KG1 (cell line): ENCODE data around the gene ZBTB33.

Experiments used
- DNase-seq: peaks from one replicate; lab custom pipeline; 2025; lab: John Stamatoyannopoulos, UW

The ZBTB33 gene

DNA sequence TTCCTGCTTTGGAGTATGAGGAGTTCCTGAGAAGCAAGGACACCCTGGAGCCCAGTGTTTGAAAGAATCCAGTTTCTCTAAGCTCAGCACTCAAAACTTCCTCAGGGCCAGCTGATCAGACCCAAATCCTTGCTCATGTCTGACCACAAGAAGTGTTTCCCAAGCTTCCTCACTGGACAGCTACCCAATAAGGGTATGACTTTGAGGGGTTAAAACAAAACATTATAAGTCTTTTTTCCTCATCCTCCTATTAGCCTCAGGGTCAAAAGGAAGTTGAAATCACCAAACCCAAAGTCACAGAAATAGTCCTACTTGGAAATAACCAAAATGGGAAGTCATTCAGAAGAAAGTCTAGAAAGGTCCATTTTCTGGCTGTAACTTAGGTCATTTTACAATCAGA, 13.7 kb downstream of the ZBTB33 start:
- no peak for DNase-seq

- DNase-seq, result no peak
These were observed 18.9 kb downstream of the ZBTB33 start for GRCh38 chrX:120269373-120270035.

- no peak for DNase-seq
These were observed 20.0 kb downstream of the ZBTB33 start for GRCh38 chrX:120270567-120270966.

- no peak for DNase-seq
These were observed 20.6 kb downstream of the ZBTB33 start for GRCh38 chrX:120271218-120271617.

DNA sequence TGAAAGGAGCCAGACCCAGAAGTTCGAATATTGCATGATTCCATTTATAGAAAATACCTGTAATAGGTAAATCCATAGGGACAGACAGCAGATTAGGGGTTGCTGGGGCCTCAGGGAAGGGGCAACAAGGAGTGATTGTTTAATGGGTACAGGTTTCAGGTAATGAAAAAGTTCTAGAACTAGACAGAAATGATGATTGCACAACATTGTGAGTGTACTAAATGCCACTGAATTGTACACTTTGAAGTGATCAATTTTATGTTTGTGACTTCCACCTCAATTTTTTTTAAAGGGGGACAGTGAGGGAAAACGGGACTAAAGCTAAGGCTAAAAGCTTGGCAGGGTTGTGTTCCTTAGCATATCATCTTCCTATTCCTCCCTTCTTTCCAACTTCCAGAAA, 23.5 kb downstream of the ZBTB33 start:
- no peak for DNase-seq

- no peak for DNase-seq
These were observed 24.3 kb downstream of the ZBTB33 start for GRCh38 chrX:120274958-120275357.

DNA sequence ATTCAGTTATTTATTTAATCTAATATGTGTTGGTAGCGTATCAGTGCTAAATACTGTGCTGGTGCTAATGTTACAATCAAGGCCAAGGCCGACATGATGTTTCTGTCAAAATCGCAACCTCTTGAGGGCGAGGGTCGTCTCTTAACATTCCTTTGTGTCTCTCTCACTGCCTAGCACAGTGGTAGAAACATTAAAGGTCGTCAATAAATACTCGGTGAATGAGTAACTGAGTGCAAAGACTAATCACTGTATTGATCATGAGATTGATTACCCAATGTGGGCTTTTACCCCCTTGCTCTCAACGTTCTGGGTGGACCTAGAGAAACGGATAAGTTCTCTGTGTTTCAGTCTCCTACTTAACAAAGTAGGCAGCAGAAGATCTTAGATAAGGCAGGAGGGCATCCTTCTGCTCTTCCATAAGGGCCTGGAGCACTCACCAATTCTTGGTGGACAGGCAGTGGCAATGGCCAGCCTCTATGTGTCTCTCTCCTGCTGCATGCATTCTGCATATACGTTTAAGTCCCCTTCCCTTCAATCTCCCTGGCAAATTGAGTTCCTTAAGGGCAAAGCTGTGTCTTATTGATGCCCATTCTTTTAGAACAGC, 30.5 kb downstream of the ZBTB33 start:
- DNase-seq, result no peak

DNA sequence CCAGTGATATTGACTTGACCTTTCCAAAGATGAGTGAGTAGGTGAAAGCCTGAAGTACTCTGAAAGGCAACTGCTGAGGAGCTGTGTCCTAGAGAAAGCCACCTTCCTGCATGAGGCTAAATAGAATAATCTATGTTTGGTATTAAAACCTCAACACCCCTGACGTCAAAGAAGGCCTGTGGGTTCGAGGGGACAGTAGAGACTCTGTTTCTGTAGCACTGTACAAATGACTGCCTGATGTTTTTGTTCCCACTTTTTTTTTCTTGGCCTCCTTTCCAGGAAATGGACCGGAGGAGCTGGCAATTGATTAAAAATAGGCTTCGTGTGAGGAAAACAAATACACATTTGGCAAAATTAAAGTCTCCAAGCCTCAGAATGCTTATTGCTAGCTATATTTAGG, 31.1 kb downstream of the ZBTB33 start:
- no peak for DNase-seq

DNA sequence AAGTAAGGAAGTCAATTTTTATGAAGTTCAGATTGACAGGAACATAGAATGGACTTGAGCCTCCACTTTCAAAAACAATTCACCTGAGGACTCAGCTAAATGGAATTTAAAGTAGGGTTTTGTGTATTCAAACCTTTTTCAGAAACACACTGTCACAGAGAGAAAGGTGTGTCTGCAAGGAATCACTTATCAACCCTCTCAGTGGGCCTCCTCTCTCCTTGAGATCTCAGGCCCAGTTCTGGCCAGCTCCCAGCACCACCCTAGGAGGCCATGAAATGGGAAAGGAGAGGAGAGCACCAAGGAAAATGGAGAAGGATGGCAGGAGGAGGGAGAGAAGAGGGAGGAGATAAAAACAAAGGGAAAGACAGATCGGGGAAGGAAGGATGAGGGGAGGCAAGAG, 32.1 kb downstream of the ZBTB33 start:
- no peak for DNase-seq

DNA sequence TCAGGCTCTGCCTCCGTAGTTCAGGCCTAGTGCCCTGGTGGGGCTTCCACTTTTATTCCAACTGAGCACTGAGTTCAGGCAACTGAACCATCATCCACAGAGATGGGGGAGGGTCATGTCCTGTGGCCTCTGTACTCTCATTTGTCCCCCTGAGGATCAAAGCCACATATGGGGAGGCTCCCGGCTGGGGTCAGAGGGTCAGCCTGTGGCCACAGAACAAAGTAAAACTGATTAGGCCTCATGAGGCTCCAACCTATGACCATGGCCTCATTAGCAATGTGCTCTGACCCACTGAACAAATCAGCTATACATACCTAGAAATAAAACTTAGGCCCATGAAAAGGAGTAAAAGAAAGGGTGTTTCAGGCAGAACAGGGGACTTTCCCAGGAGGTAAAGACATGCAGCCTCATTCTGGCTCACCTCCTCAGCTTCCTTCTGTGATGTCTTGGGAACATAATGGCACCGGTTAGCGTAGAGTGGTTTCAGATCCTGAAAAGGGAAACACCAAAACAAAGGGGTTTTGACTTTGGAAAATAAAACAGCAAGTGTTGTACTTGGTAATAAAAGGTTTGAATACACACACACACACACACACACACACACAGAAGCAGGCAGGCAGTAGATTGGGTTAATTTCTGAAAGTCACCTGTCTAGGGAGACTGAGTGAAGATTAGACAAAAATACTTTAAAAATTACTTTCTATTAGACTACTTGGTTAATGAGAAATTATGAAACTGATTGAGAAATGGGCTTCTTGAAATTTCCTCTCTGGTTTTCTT, 36.3 kb downstream of the ZBTB33 start:
- DNase-seq, result no peak

DNA sequence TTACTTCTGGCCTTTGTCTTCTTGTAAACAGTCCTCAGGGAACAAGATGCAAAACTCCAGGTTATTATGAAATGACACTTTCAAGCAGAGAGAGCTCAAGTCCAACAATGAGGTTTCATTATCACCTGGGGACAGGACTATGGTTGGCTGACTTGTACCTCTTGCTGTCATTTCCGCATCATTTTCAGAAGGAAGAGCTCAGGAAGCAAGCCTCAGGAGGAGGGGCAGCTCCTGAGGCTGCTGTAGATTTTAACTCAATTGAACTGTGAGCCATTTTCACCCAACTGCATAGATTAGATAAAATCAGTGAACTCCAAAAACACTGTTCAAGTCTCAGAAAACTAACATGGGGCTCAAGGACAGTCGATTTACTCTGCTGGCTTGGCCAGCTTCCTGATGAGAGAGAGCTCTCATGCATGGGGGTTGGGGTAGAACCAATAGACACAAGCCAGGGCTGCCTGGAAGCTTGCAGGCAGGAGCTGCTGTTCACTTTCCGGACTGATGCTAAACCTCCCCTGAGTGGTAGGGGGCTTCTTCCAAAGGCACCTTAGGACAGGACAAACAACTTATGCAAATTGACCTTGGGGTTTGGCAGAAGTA, 37.0 kb downstream of the ZBTB33 start:
- no peak for DNase-seq

- DNase-seq, result no peak
These were observed 39.5 kb downstream of the ZBTB33 start for GRCh38 chrX:120290107-120290506.

GRCh38 chrX:120291211-120291610, 40.6 kb downstream of the ZBTB33 start:
- no peak for DNase-seq

- no peak for DNase-seq
These were observed 42.4 kb downstream of the ZBTB33 start for GRCh38 chrX:120293015-120293414.

DNA sequence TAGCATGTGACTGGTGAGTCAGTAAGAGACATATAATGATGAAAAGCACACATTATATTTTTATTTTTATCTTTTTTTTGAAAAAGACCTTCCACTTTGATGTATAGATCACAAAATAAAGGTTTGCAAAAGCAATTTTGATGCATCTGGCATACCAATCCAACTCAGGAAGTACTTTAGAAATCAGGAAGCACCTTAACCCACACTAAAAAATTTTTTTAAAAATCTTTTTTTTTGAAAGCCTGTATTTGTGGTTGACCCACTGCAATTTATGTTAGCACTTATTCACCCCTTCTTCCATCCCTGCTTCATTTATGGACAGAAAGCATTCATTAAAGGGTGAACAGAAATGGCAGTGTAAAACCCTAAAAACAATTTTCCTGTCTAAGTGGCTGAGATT, 44.0 kb downstream of the ZBTB33 start:
- no peak for DNase-seq

DNA sequence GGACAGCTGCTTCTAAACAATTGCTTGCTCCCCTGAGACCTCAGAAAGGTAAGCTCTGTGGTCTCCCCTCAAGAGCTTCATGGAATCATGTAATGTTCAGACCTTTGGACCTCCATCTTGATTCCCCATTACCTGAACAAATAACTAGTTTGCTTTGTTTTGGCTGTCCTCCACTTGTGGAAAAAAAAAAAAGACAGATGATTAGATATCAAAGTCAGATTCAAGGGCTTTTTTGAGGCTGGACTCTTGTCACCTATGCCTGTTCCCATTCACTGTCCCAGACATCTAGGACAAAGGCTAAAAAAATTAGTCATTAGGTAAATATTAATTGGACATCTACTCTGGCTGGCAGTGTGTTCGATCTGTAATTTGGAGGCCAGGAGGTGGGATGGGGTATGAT, 47.3 kb downstream of the ZBTB33 start:
- DNase-seq, result no peak

DNA sequence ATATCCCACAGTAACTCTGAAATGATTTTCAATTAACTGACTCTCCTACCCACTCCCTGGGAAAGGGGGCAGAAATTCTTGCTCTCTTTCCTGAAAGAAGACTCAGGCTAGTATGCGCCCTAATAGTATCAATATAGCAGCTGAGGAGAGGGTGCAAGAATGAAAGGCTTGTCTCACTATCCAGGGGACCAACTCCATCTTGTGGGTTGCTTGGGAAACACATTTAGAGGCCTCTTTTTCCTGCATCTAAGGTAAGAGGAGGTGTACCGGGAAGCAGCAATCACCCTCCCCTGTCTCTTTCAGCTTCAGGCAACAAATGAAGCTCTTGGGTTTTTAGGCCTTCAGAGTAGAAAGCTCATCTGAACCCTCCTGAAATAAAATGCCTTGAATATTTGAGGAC, 49.3 kb downstream of the ZBTB33 start:
- no peak for DNase-seq

DNA sequence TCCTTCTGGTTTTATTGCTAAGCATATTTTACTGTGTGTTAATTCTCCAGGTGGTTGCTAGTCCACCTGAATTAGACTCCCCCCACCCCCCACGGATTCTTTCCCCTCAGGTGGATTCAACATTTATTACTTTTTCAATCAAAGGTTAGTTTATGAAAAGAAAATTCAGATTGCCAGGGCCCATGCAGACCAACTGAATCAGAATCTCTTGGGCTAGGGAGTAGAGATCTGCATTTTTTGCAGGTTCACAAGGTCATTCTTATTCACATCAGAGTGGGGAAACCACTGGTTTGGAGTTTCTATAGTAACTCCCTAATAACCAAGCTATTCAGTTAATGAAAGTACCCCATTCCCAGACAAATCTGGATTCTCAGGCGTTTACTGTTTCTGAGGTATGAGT, 50.9 kb downstream of the ZBTB33 start:
- DNase-seq, result no peak

GRCh38 chrX:120301960-120302359, 51.3 kb downstream of the ZBTB33 start:
- DNase-seq, result no peak

DNA sequence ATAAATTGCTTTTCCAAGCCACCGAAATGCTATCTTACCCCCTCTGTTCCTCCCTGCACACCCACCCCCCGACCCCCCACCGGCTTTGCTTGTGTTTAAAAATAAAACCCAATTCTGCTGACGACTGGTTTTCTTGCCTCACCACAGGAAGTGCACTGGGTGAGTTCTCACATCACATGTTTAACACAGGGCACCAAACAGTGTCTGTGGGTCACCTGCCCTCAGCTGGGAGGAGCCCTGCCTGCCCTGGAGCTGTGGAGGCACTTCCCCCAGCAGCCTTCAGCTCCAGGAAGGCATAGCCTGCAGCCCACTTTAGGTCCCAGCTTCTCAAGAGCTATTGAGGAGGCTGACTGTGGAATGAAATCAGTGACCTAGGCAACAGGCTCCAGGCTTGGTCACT, 51.8 kb downstream of the ZBTB33 start:
- DNase-seq, result peak; percentile 2

GRCh38 chrX:120304256-120304655, 53.6 kb downstream of the ZBTB33 start:
- DNase-seq, result no peak

GRCh38 chrX:120305531-120306141, 55.0 kb downstream of the ZBTB33 start:
- no peak for DNase-seq

DNA sequence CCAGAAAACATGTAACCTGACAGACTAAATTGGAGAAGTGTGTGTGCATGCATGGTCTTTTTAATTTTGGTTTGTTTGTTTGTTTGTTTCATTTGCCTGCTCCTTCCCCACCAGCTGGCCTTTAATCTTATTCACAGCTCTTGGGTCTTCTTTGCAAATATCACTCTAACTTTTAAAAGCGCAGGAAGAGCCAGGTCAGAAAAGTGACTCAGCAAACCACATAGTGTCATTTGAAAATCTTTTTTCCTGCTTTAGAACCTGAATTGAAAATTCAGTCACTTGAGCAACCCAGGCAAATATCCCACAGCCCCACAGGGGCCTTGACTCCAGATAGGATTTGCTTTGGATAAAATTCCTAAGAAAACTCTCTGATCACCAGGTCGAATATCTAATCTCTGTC, 56.0 kb downstream of the ZBTB33 start:
- DNase-seq, result peak; percentile 1
